KMS-11 (cell line): ENCODE measurements around the gene MAP2K5.

Experiments used
- H2AFZ ChIP-seq: fragments of 200-600 bp; sonication (generic); 2 replicates; pipeline ENCODE4 v1.6.1; 2016; ENCODE audit warnings: antibody characterized with exemption, mixed run types, low read depth
- H3K27ac ChIP-seq: fragments of 200-600 bp; sonication (generic); 2 replicates; pipeline ENCODE4 v1.6.1; 2016; ENCODE audit warnings: mild to moderate bottlenecking, mixed run types
- H3K27me3 ChIP-seq: fragments of 200-600 bp; sonication (generic); 2 replicates; pipeline ENCODE4 v1.6.1; 2017; ENCODE audit warnings: mild to moderate bottlenecking, low read depth, mixed run types, moderate library complexity; ENCODE audit not compliant: insufficient read depth
- H3K36me3 ChIP-seq: fragments of 200-600 bp; sonication (generic); 2 replicates; pipeline ENCODE4 v1.6.1; 2017; ENCODE audit warnings: mild to moderate bottlenecking, mixed run types; ENCODE audit not compliant: insufficient read depth
- H3K4me1 ChIP-seq: fragments of 200-600 bp; sonication (generic); 2 replicates; pipeline ENCODE4 v1.6.1; 2016; ENCODE audit warnings: mild to moderate bottlenecking, low read depth, mixed run types; ENCODE audit not compliant: poor library complexity, severe bottlenecking
- H3K4me2 ChIP-seq: fragments of 200-600 bp; sonication (generic); 2 replicates; pipeline ENCODE4 v1.7.0; 2016; ENCODE audit warnings: mild to moderate bottlenecking, mixed run types
- H3K4me3 ChIP-seq: fragments of 200-600 bp; sonication (generic); IDR thresholded peaks from 2 replicates; pipeline ENCODE4 v1.6.1; 2017; ENCODE audit warnings: low read depth, low read length, mixed read lengths; ENCODE audit not compliant: insufficient read depth
- H3K79me2 ChIP-seq: fragments of 200-600 bp; sonication (generic); 2 replicates; pipeline ENCODE4 v1.6.1; 2016; ENCODE audit warnings: low read depth, mixed run types; ENCODE audit not compliant: insufficient read depth
- H3K9ac ChIP-seq: fragments of 200-600 bp; sonication (generic); 2 replicates; pipeline ENCODE4 v1.6.1; 2016; ENCODE audit warnings: mild to moderate bottlenecking, mixed run types
- H4K20me1 ChIP-seq: fragments of 200-600 bp; sonication (generic); 2 replicates; pipeline ENCODE4 v1.6.1; 2016; ENCODE audit warnings: mild to moderate bottlenecking, mixed run types; ENCODE audit not compliant: insufficient read depth
- TF ChIP-seq, protein P1 (sequence below): fragments of 200-600 bp; sonication (generic); conservative IDR thresholded peaks from 2 replicates; pipeline ENCODE4 v1.6.1; 2017; ENCODE audit warnings: low read depth, mild to moderate bottlenecking, antibody characterized with exemption, low read length, moderate library complexity, mixed read lengths

MAP2K5 gene

DNA sequence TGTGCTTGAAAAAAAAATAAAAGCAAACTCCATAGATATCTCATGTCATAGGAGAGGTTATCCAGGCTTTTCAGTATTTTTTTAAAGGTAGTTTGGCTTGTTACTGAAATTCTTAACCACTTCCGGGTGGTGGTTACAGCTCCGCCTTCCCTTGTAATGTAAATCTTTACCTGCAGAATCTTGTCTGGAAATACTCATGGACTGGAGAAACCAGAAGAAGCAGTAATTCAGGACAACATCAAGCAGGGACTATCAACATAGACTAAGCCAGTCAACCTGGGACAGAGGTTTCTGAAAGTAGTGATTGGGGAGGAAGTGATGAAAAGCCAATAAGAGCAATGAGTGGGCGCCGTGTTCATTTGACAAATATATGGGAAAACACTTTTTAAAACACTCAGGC is 203.9 kb downstream of the MAP2K5 start:
- Histone ChIP-seq H3K9ac (no peak overlapping the region), H3K4me1 (peaks cover 12% of the 10 kb centered on the region), H3K36me3 (no peaks in the 10 kb centered on the region), H3K27ac (no peak overlapping the region), H3K79me2 (no peaks in the 10 kb centered on the region), H3K27me3 (no peaks in the 10 kb centered on the region), H2AFZ (no peak overlapping the region), H4K20me1 (no peaks in the 10 kb centered on the region), H3K4me2 (no peak overlapping the region), H3K4me3 (no peak overlapping the region)
- TF ChIP-seq, protein P1, sequence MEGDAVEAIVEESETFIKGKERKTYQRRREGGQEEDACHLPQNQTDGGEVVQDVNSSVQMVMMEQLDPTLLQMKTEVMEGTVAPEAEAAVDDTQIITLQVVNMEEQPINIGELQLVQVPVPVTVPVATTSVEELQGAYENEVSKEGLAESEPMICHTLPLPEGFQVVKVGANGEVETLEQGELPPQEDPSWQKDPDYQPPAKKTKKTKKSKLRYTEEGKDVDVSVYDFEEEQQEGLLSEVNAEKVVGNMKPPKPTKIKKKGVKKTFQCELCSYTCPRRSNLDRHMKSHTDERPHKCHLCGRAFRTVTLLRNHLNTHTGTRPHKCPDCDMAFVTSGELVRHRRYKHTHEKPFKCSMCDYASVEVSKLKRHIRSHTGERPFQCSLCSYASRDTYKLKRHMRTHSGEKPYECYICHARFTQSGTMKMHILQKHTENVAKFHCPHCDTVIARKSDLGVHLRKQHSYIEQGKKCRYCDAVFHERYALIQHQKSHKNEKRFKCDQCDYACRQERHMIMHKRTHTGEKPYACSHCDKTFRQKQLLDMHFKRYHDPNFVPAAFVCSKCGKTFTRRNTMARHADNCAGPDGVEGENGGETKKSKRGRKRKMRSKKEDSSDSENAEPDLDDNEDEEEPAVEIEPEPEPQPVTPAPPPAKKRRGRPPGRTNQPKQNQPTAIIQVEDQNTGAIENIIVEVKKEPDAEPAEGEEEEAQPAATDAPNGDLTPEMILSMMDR = no peak

DNA sequence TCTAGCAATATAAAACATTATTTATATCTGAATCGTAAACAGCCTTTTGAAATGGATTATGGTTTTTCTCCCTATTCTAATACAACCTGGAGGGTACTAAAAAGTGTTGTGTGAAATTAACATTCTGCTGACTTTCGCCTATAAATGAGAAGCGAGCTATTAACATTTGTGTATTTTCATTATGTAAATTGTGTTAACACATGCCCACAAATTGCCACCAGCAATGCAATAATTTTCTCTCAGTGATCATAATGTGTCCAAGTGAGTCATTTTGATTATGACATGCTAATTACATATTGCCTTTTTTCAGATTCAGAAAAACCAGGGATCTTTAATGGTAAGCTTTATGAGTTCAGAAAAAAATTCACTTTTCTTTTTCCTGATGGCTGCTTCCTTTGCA is 205.4 kb downstream of the MAP2K5 start:
- H3K79me2 ChIP-seq = no peaks in the 10 kb centered on the region
- H3K4me1 ChIP-seq = peaks cover 10% of the 10 kb centered on the region
- H3K4me3 ChIP-seq = no peak overlapping the region
- H4K20me1 ChIP-seq = no peaks in the 10 kb centered on the region
- H3K4me2 ChIP-seq = no peak overlapping the region
- no peaks in the 10 kb centered on the region for H3K27me3 ChIP-seq
- H2AFZ ChIP-seq = no peak overlapping the region
- TF ChIP-seq, protein P1 = no peak
- no peaks in the 10 kb centered on the region for H3K36me3 ChIP-seq
- no peak overlapping the region for H3K27ac ChIP-seq
- H3K9ac ChIP-seq = no peak overlapping the region

- Histone ChIP-seq H2AFZ (no peak overlapping the region), H3K27me3 (no peaks in the 10 kb centered on the region), H3K4me2 (no peak overlapping the region), H3K4me3 (no peak overlapping the region), H3K9ac (no peak overlapping the region), H3K79me2 (no peaks in the 10 kb centered on the region), H4K20me1 (no peaks in the 10 kb centered on the region), H3K4me1 (peaks cover 5% of the 10 kb centered on the region), H3K36me3 (no peaks in the 10 kb centered on the region), H3K27ac (no peak overlapping the region)
- TF ChIP-seq, protein P1 = no peak
Measured at GRCh38 chr15:67750371-67750770, 207.9 kb downstream of the MAP2K5 start.

DNA sequence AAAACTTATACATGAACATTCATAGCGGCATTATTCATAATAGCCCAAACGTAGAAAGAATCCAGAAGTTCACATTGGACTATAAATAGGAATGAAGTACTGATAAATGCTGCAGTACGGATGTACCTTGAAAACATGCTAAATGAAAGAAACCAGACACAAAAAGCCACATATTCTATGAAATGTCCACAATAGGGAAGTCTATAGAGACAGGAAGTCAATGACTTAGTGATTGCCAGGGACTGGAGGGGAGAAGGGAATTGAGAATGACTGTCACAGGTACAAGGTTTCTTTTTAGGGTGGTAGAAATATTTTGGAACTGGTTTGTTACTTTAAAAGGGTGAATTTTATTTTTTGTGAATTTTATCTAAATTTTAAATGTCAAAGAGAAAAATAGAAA is 211.4 kb downstream of the MAP2K5 start:
- Histone ChIP-seq H3K27me3 (no peaks in the 10 kb centered on the region), H2AFZ (no peak overlapping the region), H3K4me2 (no peak overlapping the region), H3K4me1 (no peaks in the 10 kb centered on the region), H4K20me1 (no peaks in the 10 kb centered on the region), H3K79me2 (no peaks in the 10 kb centered on the region), H3K4me3 (no peak overlapping the region), H3K36me3 (no peaks in the 10 kb centered on the region), H3K9ac (no peak overlapping the region), H3K27ac (no peak overlapping the region)
- TF ChIP-seq, protein P1 = no peak
